ENCODE measurements around the gene KLHL3.

Gene KLHL3

GRCh38 chr5:137627293-137627692, 108.6 kb downstream of the KLHL3 start:
- Histone ChIP-seq H3K27me3 (ENCODE audit: control insufficient read depth in 1 of 2, insufficient read depth in 2 of 2, low read length in 2 of 2) (no peaks in the 10 kb centered on the region), H3K36me3 (ENCODE audit: control insufficient read depth in 1 of 2, insufficient read depth in 2 of 2, low read length in 2 of 2) (peaks cover 0 to 7% of the 10 kb centered on the region in 2 donors), H3K27ac (ENCODE audit: low read depth, low read length) (no peak overlapping the region), H3K4me1 (ENCODE audit: control insufficient read depth in 1 of 2, insufficient read depth in 2 of 2, low read length in 2 of 2) (no peaks in the 10 kb centered on the region), H3K4me3 (ENCODE audit: low read depth in 1 of 2, low read length in 2 of 2) (no peak overlapping the region), H3K9me3 (ENCODE audit: control insufficient read depth in 1 of 2, low read length in 2 of 2) (no peaks in the 10 kb centered on the region), H3K9ac (ENCODE audit: low read depth in 1 of 2, low read length in 2 of 2) (no peak overlapping the region)

GRCh38 chr5:137624786-137625349, 111.0 kb downstream of the KLHL3 start:
- no peak overlapping the region for H3K9ac ChIP-seq (ENCODE audit: low read depth in 1 of 2, low read length in 2 of 2)
- H3K4me1 ChIP-seq (ENCODE audit: control insufficient read depth in 1 of 2, insufficient read depth in 2 of 2, low read length in 2 of 2), result no peaks in the 10 kb centered on the region
- no peaks in the 10 kb centered on the region for H3K9me3 ChIP-seq (ENCODE audit: control insufficient read depth in 1 of 2, low read length in 2 of 2)
- no peak overlapping the region for H3K27ac ChIP-seq (ENCODE audit: low read depth, low read length)
- no peak overlapping the region for H3K4me3 ChIP-seq (ENCODE audit: low read depth in 1 of 2, low read length in 2 of 2)
- peaks cover 0 to 9% of the 10 kb centered on the region in 2 donors for H3K36me3 ChIP-seq (ENCODE audit: control insufficient read depth in 1 of 2, insufficient read depth in 2 of 2, low read length in 2 of 2)
- no peaks in the 10 kb centered on the region for H3K27me3 ChIP-seq (ENCODE audit: control insufficient read depth in 1 of 2, insufficient read depth in 2 of 2, low read length in 2 of 2)

DNA sequence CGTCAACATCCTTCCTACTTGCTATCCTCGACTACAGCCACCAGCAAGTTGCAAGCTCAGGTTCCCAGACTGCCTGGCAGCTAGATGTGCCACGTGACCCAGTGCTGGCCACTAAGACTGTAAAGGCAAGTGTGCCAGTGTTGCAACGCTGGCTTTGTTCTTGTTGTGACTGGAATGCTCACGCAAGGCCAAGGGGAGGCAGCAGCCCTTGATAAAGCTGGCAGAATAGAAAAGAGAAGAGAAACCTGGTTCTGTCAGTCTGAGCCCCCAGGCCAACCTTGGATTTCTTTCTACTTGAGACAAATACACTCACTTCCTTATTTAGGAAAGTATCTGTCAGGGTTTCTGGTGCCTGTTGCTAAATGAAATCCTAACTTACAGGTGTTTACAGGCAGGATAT, 113.0 kb downstream of the KLHL3 start:
- Histone ChIP-seq H3K9ac (ENCODE audit: low read depth in 1 of 2, low read length in 2 of 2) (no peak overlapping the region), H3K4me3 (ENCODE audit: low read depth in 1 of 2, low read length in 2 of 2) (no peak overlapping the region), H3K27me3 (ENCODE audit: control insufficient read depth in 1 of 2, insufficient read depth in 2 of 2, low read length in 2 of 2) (no peaks in the 10 kb centered on the region), H3K4me1 (ENCODE audit: control insufficient read depth in 1 of 2, insufficient read depth in 2 of 2, low read length in 2 of 2) (no peaks in the 10 kb centered on the region), H3K36me3 (ENCODE audit: control insufficient read depth in 1 of 2, insufficient read depth in 2 of 2, low read length in 2 of 2) (peaks cover 0 to 7% of the 10 kb centered on the region in 2 donors), H3K9me3 (ENCODE audit: control insufficient read depth in 1 of 2, low read length in 2 of 2) (no peaks in the 10 kb centered on the region), H3K27ac (ENCODE audit: low read depth, low read length) (no peak overlapping the region)

DNA sequence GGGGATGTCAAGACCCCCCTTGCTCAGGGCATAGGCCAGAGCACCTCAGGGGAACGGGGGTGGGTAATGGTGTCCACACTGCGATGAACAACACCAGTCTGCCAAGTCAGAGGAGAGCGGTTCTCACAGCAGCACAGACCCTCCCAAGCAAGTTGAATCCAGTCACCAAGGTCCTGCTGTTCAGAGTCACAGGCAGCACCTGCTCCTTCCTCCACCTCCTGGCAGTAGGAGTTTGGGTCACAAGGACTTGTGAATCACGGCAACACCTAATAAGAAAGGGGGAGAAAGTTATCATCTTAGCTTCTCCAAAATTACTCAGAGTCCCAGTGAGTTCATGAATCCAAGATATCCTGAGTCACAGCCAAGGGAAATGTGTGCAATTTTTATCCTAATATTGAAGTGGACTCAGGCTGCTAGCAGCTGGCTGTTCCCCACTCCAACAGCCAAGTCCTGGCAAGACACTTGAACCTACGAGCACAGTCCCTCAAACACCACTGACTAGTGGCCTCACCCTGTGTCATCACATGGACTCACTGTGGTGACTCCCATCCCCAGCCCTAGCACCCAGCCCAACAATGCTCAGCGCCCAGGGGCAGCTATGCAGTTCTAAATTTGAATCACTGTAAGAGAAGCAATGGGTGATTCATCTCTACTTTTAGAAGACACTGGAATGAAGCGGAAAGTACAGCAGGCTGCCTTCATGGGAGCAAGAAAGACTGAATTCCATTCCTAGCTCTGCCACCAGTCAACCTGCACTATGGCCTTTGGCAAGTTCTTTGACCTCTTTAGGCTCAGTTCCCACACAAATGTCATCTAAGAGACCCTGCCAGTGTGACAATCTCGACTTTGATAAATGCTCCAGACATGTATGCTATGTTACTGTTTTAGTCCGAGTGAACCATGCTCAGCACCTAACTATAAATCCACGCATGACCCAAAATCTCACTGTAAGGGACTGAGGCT, 113.7 kb downstream of the KLHL3 start:
- no peaks in the 10 kb centered on the region for H3K9me3 ChIP-seq (ENCODE audit: control insufficient read depth in 1 of 2, low read length in 2 of 2)
- H3K27ac ChIP-seq (ENCODE audit: low read depth, low read length), result no peak overlapping the region
- H3K36me3 ChIP-seq (ENCODE audit: control insufficient read depth in 1 of 2, insufficient read depth in 2 of 2, low read length in 2 of 2), result peaks cover 0 to 7% of the 10 kb centered on the region in 2 donors
- H3K9ac ChIP-seq (ENCODE audit: low read depth in 1 of 2, low read length in 2 of 2), result no peak overlapping the region
- no peaks in the 10 kb centered on the region for H3K27me3 ChIP-seq (ENCODE audit: control insufficient read depth in 1 of 2, insufficient read depth in 2 of 2, low read length in 2 of 2)
- H3K4me3 ChIP-seq (ENCODE audit: low read depth in 1 of 2, low read length in 2 of 2), result no peak overlapping the region
- H3K4me1 ChIP-seq (ENCODE audit: control insufficient read depth in 1 of 2, insufficient read depth in 2 of 2, low read length in 2 of 2), result no peaks in the 10 kb centered on the region

- Histone ChIP-seq H3K9ac (ENCODE audit: low read depth in 1 of 2, low read length in 2 of 2) (no peak overlapping the region), H3K36me3 (ENCODE audit: control insufficient read depth in 1 of 2, insufficient read depth in 2 of 2, low read length in 2 of 2) (peaks cover 0 to 7% of the 10 kb centered on the region in 2 donors), H3K4me3 (ENCODE audit: low read depth in 1 of 2, low read length in 2 of 2) (no peak overlapping the region), H3K4me1 (ENCODE audit: control insufficient read depth in 1 of 2, insufficient read depth in 2 of 2, low read length in 2 of 2) (no peaks in the 10 kb centered on the region), H3K27me3 (ENCODE audit: control insufficient read depth in 1 of 2, insufficient read depth in 2 of 2, low read length in 2 of 2) (no peaks in the 10 kb centered on the region), H3K27ac (ENCODE audit: low read depth, low read length) (no peak overlapping the region), H3K9me3 (ENCODE audit: control insufficient read depth in 1 of 2, low read length in 2 of 2) (no peaks in the 10 kb centered on the region)
These were observed 114.6 kb downstream of the KLHL3 start for GRCh38 chr5:137621306-137621705.

GRCh38 chr5:137619191-137619870, 116.6 kb downstream of the KLHL3 start:
- H3K27me3 ChIP-seq (ENCODE audit: control insufficient read depth in 1 of 2, insufficient read depth in 2 of 2, low read length in 2 of 2), result no peaks in the 10 kb centered on the region
- no peak overlapping the region for H3K27ac ChIP-seq (ENCODE audit: low read depth, low read length)
- no peak overlapping the region for H3K4me3 ChIP-seq (ENCODE audit: low read depth in 1 of 2, low read length in 2 of 2)
- H3K9me3 ChIP-seq (ENCODE audit: control insufficient read depth in 1 of 2, low read length in 2 of 2), result no peaks in the 10 kb centered on the region
- no peaks in the 10 kb centered on the region for H3K4me1 ChIP-seq (ENCODE audit: control insufficient read depth in 1 of 2, insufficient read depth in 2 of 2, low read length in 2 of 2)
- H3K36me3 ChIP-seq (ENCODE audit: control insufficient read depth in 1 of 2, insufficient read depth in 2 of 2, low read length in 2 of 2), result peaks cover 0 to 2% of the 10 kb centered on the region in 2 donors
- no peak overlapping the region for H3K9ac ChIP-seq (ENCODE audit: low read depth in 1 of 2, low read length in 2 of 2)

DNA sequence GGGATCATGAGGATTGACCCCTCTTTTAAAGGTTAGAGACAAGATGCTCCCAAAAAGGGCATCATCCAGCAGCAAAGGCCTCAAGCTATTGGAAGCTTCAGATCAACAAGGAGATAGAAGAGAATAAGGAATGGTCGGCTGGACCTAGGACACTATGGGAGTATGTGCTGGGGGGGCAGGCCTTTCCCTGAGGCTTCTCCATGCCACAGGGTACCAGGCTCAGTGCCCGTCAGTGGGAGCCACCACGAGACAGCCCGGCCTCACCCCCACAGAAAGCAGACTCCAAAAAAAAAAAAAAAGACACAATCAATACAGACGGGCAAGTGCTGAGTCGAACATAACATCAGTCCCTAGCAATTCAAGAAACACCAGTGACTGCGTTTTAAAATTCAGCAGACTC, 117.4 kb downstream of the KLHL3 start:
- H3K9me3 ChIP-seq (ENCODE audit: control insufficient read depth in 1 of 2, low read length in 2 of 2), result no peaks in the 10 kb centered on the region
- no peak overlapping the region for H3K4me3 ChIP-seq (ENCODE audit: low read depth in 1 of 2, low read length in 2 of 2)
- H3K36me3 ChIP-seq (ENCODE audit: control insufficient read depth in 1 of 2, insufficient read depth in 2 of 2, low read length in 2 of 2), result peaks cover 0 to 2% of the 10 kb centered on the region in 2 donors
- H3K9ac ChIP-seq (ENCODE audit: low read depth in 1 of 2, low read length in 2 of 2), result no peak overlapping the region
- H3K4me1 ChIP-seq (ENCODE audit: control insufficient read depth in 1 of 2, insufficient read depth in 2 of 2, low read length in 2 of 2), result no peaks in the 10 kb centered on the region
- no peak overlapping the region for H3K27ac ChIP-seq (ENCODE audit: low read depth, low read length)
- H3K27me3 ChIP-seq (ENCODE audit: control insufficient read depth in 1 of 2, insufficient read depth in 2 of 2, low read length in 2 of 2), result no peaks in the 10 kb centered on the region

GRCh38 chr5:137617528-137618205, 118.2 kb downstream of the KLHL3 start:
- no peak overlapping the region for H3K27ac ChIP-seq (ENCODE audit: low read depth, low read length)
- H3K9ac ChIP-seq (ENCODE audit: low read depth in 1 of 2, low read length in 2 of 2), result no peak overlapping the region
- H3K27me3 ChIP-seq (ENCODE audit: control insufficient read depth in 1 of 2, insufficient read depth in 2 of 2, low read length in 2 of 2), result no peaks in the 10 kb centered on the region
- no peaks in the 10 kb centered on the region for H3K9me3 ChIP-seq (ENCODE audit: control insufficient read depth in 1 of 2, low read length in 2 of 2)
- H3K4me1 ChIP-seq (ENCODE audit: control insufficient read depth in 1 of 2, insufficient read depth in 2 of 2, low read length in 2 of 2), result no peaks in the 10 kb centered on the region
- peaks cover 0 to 2% of the 10 kb centered on the region in 2 donors for H3K36me3 ChIP-seq (ENCODE audit: control insufficient read depth in 1 of 2, insufficient read depth in 2 of 2, low read length in 2 of 2)
- no peak overlapping the region for H3K4me3 ChIP-seq (ENCODE audit: low read depth in 1 of 2, low read length in 2 of 2)

- Histone ChIP-seq H3K27me3 (ENCODE audit: control insufficient read depth in 1 of 2, insufficient read depth in 2 of 2, low read length in 2 of 2) (no peaks in the 10 kb centered on the region), H3K9me3 (ENCODE audit: control insufficient read depth in 1 of 2, low read length in 2 of 2) (no peaks in the 10 kb centered on the region), H3K9ac (ENCODE audit: low read depth in 1 of 2, low read length in 2 of 2) (no peak overlapping the region), H3K4me1 (ENCODE audit: control insufficient read depth in 1 of 2, insufficient read depth in 2 of 2, low read length in 2 of 2) (no peaks in the 10 kb centered on the region), H3K4me3 (ENCODE audit: low read depth in 1 of 2, low read length in 2 of 2) (no peak overlapping the region), H3K27ac (ENCODE audit: low read depth, low read length) (no peak overlapping the region), H3K36me3 (ENCODE audit: control insufficient read depth in 1 of 2, insufficient read depth in 2 of 2, low read length in 2 of 2) (no peaks in the 10 kb centered on the region)
These were observed 119.8 kb downstream of the KLHL3 start for GRCh38 chr5:137616046-137616445.

All from duodenal mucosa (tissue), 2 donors.